HG03457 (cell line): ENCODE results near the gene DUOX1.
"Not testable (repeated sequence)": the region's sequence is repeated elsewhere in the genome, so short reads cannot be mapped to it uniquely, and the experiment has no call there.

Experiments used
- ATAC-seq: cut with Tn5 transposase; IDR thresholded peaks from one replicate; pipeline ENCODE4 v1.9.1; 2021; ENCODE audit warnings: moderate number of reproducible peaks; ENCODE audit not compliant: unreplicated experiment

Gene DUOX1

GRCh38 chr15:45129651-45130129, at the start of gene DUOX1, which contains the start of gene DUOXA1:
Gene DUOX1 (plus strand): TSS chr15:45129994. CDS start chr15:45131967, 1,973 bp downstream.
Gene DUOXA1 (minus strand): TSS chr15:45129879. CDS start chr15:45123014, 6,865 bp downstream.
- no peak for ATAC-seq

GRCh38 chr15:45080593-45080992, 49.2 kb upstream of the DUOX1 start:
- not testable (repeated sequence) for ATAC-seq

GRCh38 chr15:45082412-45082811, 47.4 kb upstream of the DUOX1 start:
- not testable (repeated sequence) for ATAC-seq

- ATAC-seq, result no peak
These were observed 46.6 kb upstream of the DUOX1 start for GRCh38 chr15:45083223-45083622.

- ATAC-seq, result no peak
These were observed 45.6 kb upstream of the DUOX1 start for GRCh38 chr15:45084163-45084562.

- ATAC-seq, result no peak
These were observed 42.3 kb upstream of the DUOX1 start for GRCh38 chr15:45087513-45087912.

- ATAC-seq, result no peak
These were observed 40.7 kb upstream of the DUOX1 start for GRCh38 chr15:45088801-45089711.

- no peak for ATAC-seq
These were observed 40.0 kb upstream of the DUOX1 start for GRCh38 chr15:45089712-45090373.

GRCh38 chr15:45091161-45091560, 38.6 kb upstream of the DUOX1 start:
- no peak for ATAC-seq

GRCh38 chr15:45091576-45091975, 38.2 kb upstream of the DUOX1 start:
- ATAC-seq, result no peak

- no peak for ATAC-seq
These were observed 36.8 kb upstream of the DUOX1 start for GRCh38 chr15:45093013-45093412.

GRCh38 chr15:45093622-45094357, 36.0 kb upstream of the DUOX1 start:
- no peak for ATAC-seq

GRCh38 chr15:45094358-45094730, 35.5 kb upstream of the DUOX1 start:
- no peak for ATAC-seq

- ATAC-seq, result no peak
These were observed 34.1 kb upstream of the DUOX1 start for GRCh38 chr15:45095661-45096060.

- ATAC-seq, result no peak
These were observed 32.3 kb upstream of the DUOX1 start for GRCh38 chr15:45097466-45097865.

GRCh38 chr15:45099549-45100165, 30.1 kb upstream of the DUOX1 start:
- ATAC-seq, result no peak

- ATAC-seq, result no peak
These were observed 28.7 kb upstream of the DUOX1 start for GRCh38 chr15:45100884-45101625.

- no peak for ATAC-seq
These were observed 28.0 kb upstream of the DUOX1 start for GRCh38 chr15:45101749-45102148.

GRCh38 chr15:45102226-45102625, 27.6 kb upstream of the DUOX1 start:
- no peak for ATAC-seq

- not testable (repeated sequence) for ATAC-seq
These were observed 25.6 kb upstream of the DUOX1 start for GRCh38 chr15:45104170-45104569.
